GM23248 (cell line): ENCODE results near the gene MAK.

ENCODE experiments used
- EZH2 ChIP-seq: fragments of 200-600 bp; sonication (generic); IDR thresholded peaks from 2 replicates; pipeline ENCODE4 v1.6.1; 2018; ENCODE audit warnings: antibody characterized with exemption, mild to moderate bottlenecking; ENCODE audit not compliant: insufficient read depth, poor library complexity, severe bottlenecking
- EZH2phosphoT487 ChIP-seq: fragments of 200-600 bp; sonication (generic); IDR thresholded peaks from 2 replicates; pipeline ENCODE4 v1.6.1; 2018; ENCODE audit warnings: antibody characterized with exemption, moderate library complexity, mild to moderate bottlenecking, low read depth; ENCODE audit not compliant: insufficient read depth

- TF ChIP-seq EZH2 (no peak), EZH2phosphoT487 (no peak)
These were observed 22.7 kb upstream of the MAK start for GRCh38 chr6:10861086-10861485.
